Keratinocyte (primary cell): Measurements from ENCODE around the gene DENND4C. TPM values are rescaled to one million over a fixed set of nuclear protein-coding genes. Genes with fewer than 3 reads are reported as not detected.

Experiments
- DNase-seq: peaks from one replicate; pipeline ENCODE4 v3.0.0-alpha.2; 2011; ENCODE audit warnings: low read depth, missing footprints, low spot score
- FAIRE-seq: peaks from 2 replicates; lab custom pipeline; 2011; peaks lifted over from hg19 to GRCh38; lab: Jason Lieb, UNC
- H2AFZ ChIP-seq: 2 replicates; pipeline ENCODE4 v1.6.0; 2012; ENCODE audit warnings: low read length, control low read depth, inconsistent platforms; ENCODE audit not compliant: control insufficient read depth
- H3K27ac ChIP-seq: 2 replicates; pipeline ENCODE4 v1.5.1; 2011; ENCODE audit warnings: low read length; ENCODE audit not compliant: control insufficient read depth, insufficient read depth
- H3K27me3 ChIP-seq: 3 replicates; pipeline ENCODE4 v1.6.0; 2011; ENCODE audit warnings: low read length; ENCODE audit not compliant: control insufficient read depth, insufficient read depth; ENCODE audit errors: extremely low read depth
- H3K36me3 ChIP-seq, 2 experiments: 2 replicates in 1 of 2; 3 replicates in 1 of 2; pipeline ENCODE4 v1.5.1; 2011; ENCODE audit warnings: low read length in 2 of 2, mild to moderate bottlenecking in 1 of 2; ENCODE audit not compliant: control insufficient read depth in 2 of 2, insufficient read depth in 2 of 2; ENCODE audit errors: extremely low read depth in 1 of 2
- H3K4me1 ChIP-seq: 3 replicates; pipeline ENCODE4 v1.5.1; 2011; ENCODE audit warnings: low read length; ENCODE audit not compliant: control insufficient read depth, insufficient read depth; ENCODE audit errors: extremely low read depth
- H3K4me2 ChIP-seq: 3 replicates; pipeline ENCODE4 v1.6.0; 2011; ENCODE audit warnings: low read depth, low read length; ENCODE audit not compliant: control insufficient read depth, insufficient read depth; ENCODE audit errors: extremely low read depth
- H3K4me3 ChIP-seq, 3 experiments: fragments of 200-600 bp in 1 of 3; sonication (generic) in 1 of 3; 2 replicates in 2 of 3; 3 replicates in 1 of 3; pipeline ENCODE4 v1.5.1; 2011 to 2016; ENCODE audit warnings: low read length in 3 of 3, mild to moderate bottlenecking in 3 of 3, control low read depth in 2 of 3, inconsistent platforms in 1 of 3, low read depth in 1 of 3, mixed read lengths in 1 of 3, mixed run types in 1 of 3, moderate library complexity in 1 of 3; ENCODE audit not compliant: control insufficient read depth in 2 of 3, insufficient read depth in 2 of 3; ENCODE audit errors: extremely low read depth in 1 of 3
- H3K79me2 ChIP-seq: 2 replicates; pipeline ENCODE4 v1.6.0; 2012; ENCODE audit warnings: low read length; ENCODE audit not compliant: control insufficient read depth, insufficient read depth
- H3K9ac ChIP-seq: 3 replicates; pipeline ENCODE4 v1.6.0; 2011; ENCODE audit warnings: low read length; ENCODE audit not compliant: control insufficient read depth, insufficient read depth; ENCODE audit errors: extremely low read depth
- H3K9me1 ChIP-seq: 3 replicates; pipeline ENCODE4 v1.6.0; 2011; ENCODE audit warnings: low read length; ENCODE audit not compliant: control insufficient read depth, insufficient read depth; ENCODE audit errors: extremely low read depth
- H3K9me3 ChIP-seq: 2 replicates; pipeline ENCODE4 v1.5.1; 2012; ENCODE audit warnings: low read depth, low read length; ENCODE audit not compliant: control insufficient read depth
- H4K20me1 ChIP-seq: 3 replicates; pipeline ENCODE4 v1.6.0; 2011; ENCODE audit warnings: low read length; ENCODE audit not compliant: control insufficient read depth, insufficient read depth; ENCODE audit errors: extremely low read depth
- EZH2 ChIP-seq: IDR thresholded peaks from one replicate; pipeline ENCODE4 v1.6.1; 2012; ENCODE audit warnings: inconsistent platforms, mild to moderate bottlenecking, low read length, moderate library complexity
- dilution Hi-C: fragments of 300-500 bp; cut with MboI; formaldehyde crosslinking; loops from one replicate; pipeline ENCODE4 v1.7.0; 2020; ENCODE audit warnings: low sequenced_read_pairs; ENCODE audit not compliant: extremely low pct_ligation_motif_present
- polyA plus RNA-seq, 5 experiments: library from polyadenylated mRNA; depleted of rRNA in 3 of 5; stranded (reverse) in 3 of 5; stranded (forward) in 1 of 5; unstranded in 1 of 5; fragments of >200 nt; gene quantifications; 1 replicate in 1 of 5; 2 replicates in 3 of 5; 3 replicates in 1 of 5; pipeline versions ENCODE4 v1.2.1 to v1.2.3, GENCODE V29; 2011 to 2012; ENCODE audit warnings: missing spikeins in 2 of 5, low read depth in 1 of 5, low replicate concordance in 1 of 5
- TF ChIP-seq, protein P1 (sequence below), 3 experiments: IDR thresholded peaks in 1 of 3; conservative IDR thresholded peaks in 1 of 3; optimal IDR thresholded peaks in 1 of 3; 2 replicates in 2 of 3; 3 replicates in 1 of 3; pipeline versions ENCODE3 to v1.5.1; 2011; ENCODE audit warnings: low read length in 3 of 3, mild to moderate bottlenecking in 3 of 3, moderate library complexity in 2 of 3, control low read depth in 1 of 3, inconsistent platforms in 1 of 3; ENCODE audit not compliant: insufficient read depth in 2 of 3; ENCODE audit errors: extremely low read depth in 1 of 3

DENND4C gene
- polyA plus RNA-seq, 1 donor (not counting 4 experiments of a cell fraction or from before 2014, with no cell fraction given) = 25.6 TPM

DNA sequence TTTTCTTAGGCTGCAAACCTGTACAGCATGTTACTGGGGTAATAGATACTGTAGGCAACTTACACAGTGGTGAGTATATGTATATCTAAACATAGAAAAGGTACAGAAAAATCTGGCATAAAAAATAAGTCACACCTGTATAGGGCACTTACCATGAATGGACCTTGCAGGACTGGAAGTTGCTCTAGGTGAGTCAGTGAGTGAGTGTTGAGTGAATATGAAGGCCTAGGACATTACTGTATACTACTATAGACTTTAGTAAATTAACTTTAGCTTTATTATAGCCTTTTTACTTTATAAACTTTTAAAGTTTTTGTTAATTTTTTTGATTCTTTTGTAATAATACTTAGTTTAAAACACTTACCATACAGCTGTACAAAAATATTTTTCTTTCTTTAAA, 51.3 kb downstream of the DENND4C start:
- no peak overlapping the region for H3K9ac ChIP-seq
- dilution Hi-C loops = no loop called here
- H3K27ac ChIP-seq = no peak overlapping the region
- DNase-seq = no peak
- H3K79me2 ChIP-seq = peaks cover 22% of the 10 kb centered on the region
- H3K9me3 ChIP-seq = no peaks in the 10 kb centered on the region
- peaks cover 4% of the 10 kb centered on the region for H3K4me1 ChIP-seq
- TF ChIP-seq, protein P1, sequence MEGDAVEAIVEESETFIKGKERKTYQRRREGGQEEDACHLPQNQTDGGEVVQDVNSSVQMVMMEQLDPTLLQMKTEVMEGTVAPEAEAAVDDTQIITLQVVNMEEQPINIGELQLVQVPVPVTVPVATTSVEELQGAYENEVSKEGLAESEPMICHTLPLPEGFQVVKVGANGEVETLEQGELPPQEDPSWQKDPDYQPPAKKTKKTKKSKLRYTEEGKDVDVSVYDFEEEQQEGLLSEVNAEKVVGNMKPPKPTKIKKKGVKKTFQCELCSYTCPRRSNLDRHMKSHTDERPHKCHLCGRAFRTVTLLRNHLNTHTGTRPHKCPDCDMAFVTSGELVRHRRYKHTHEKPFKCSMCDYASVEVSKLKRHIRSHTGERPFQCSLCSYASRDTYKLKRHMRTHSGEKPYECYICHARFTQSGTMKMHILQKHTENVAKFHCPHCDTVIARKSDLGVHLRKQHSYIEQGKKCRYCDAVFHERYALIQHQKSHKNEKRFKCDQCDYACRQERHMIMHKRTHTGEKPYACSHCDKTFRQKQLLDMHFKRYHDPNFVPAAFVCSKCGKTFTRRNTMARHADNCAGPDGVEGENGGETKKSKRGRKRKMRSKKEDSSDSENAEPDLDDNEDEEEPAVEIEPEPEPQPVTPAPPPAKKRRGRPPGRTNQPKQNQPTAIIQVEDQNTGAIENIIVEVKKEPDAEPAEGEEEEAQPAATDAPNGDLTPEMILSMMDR (optimal IDR thresholded peaks at IDR 0.05 in 1 of 3, IDR thresholded peaks at IDR 0.05 in 1 of 3, conservative IDR thresholded peaks at IDR 0.05 in 1 of 3; ENCODE audit: extremely low read depth in 1 of 3, insufficient read depth in 2 of 3, low read length in 3 of 3) = no peak
- TF ChIP-seq EZH2 = no peak
- no peaks in the 10 kb centered on the region for H3K36me3 ChIP-seq
- no peak for FAIRE-seq
- no peak overlapping the region for H3K4me3 ChIP-seq
- H3K9me1 ChIP-seq = no peaks in the 10 kb centered on the region
- no peak overlapping the region for H2AFZ ChIP-seq
- no peaks in the 10 kb centered on the region for H4K20me1 ChIP-seq
- no peaks in the 10 kb centered on the region for H3K27me3 ChIP-seq
- H3K4me2 ChIP-seq = no peak overlapping the region

DNA sequence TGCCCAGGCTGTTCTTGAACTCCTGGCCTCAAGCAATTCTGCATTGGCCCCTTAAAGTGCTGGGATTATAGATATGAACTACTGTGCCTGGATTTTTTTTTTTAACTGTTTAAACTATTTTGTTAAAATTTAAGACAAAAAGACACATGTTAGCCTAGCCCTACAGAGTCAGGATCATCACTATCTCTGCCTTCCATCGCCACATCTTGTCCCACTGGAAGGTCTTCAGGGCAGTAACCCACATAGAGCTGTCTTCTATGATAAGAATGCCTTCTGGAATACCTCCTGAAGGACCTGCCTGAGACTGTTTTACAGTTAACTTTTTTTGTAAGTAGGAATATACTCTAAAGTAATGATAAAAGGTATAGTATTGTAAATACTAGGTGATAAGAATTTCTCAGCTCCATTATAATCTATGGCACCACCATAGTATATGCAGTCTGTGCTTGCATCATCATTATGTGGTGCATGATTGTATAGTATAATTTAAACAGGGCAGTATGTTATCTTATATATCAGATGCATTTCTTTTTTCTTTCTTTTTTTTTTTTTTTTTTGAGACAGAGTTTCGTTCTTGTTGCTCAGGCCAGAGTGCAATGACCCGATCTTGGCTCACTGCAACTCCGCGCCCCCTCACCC, 52.7 kb downstream of the DENND4C start:
- Histone ChIP-seq H3K36me3 (no peaks in the 10 kb centered on the region), H3K4me2 (no peak overlapping the region), H4K20me1 (no peaks in the 10 kb centered on the region), H3K9ac (no peak overlapping the region), H3K27me3 (no peaks in the 10 kb centered on the region), H3K9me3 (no peaks in the 10 kb centered on the region), H3K4me1 (peaks cover 5% of the 10 kb centered on the region), H3K27ac (no peak overlapping the region), H2AFZ (no peak overlapping the region), H3K79me2 (peaks cover 19% of the 10 kb centered on the region), H3K9me1 (no peaks in the 10 kb centered on the region), H3K4me3 (no peak overlapping the region)
- no peak for TF ChIP-seq EZH2
- TF ChIP-seq, protein P1 (optimal IDR thresholded peaks at IDR 0.05 in 1 of 3, IDR thresholded peaks at IDR 0.05 in 1 of 3, conservative IDR thresholded peaks at IDR 0.05 in 1 of 3; ENCODE audit: extremely low read depth in 1 of 3, insufficient read depth in 2 of 3, low read length in 3 of 3) = no peak
- dilution Hi-C loops = no loop called here
- no peak for DNase-seq
- FAIRE-seq = no peak
